ENCODE results near the gene COX6A1. TPM values are rescaled to one million over a fixed set of nuclear protein-coding genes. Genes with fewer than 3 reads are reported as not detected.

COX6A1 gene
- total and polyA plus RNA-seq, 2 of the 13 experiments (the other 11 are each of a cell fraction or from before 2014, with no cell fraction given): 542 to 673 TPM

GRCh38 chr12:120445911-120446843 lies 8.3 kb downstream of the COX6A1 start, which contains the start of the genes GATC and TRIAP1 (continued):
- TF ChIP-seq ZHX2 (IDR thresholded peaks at IDR 0.05; ENCODE audit: low read depth): peak; percentile 99
- TF ChIP-seq ZHX2 (CRISPR knock-in tag; IDR thresholded peaks at IDR 0.05; ENCODE audit: borderline replicate concordance): no peak
- TF ChIP-seq ZNF343 (CRISPR knock-in tag; IDR thresholded peaks at IDR 0.05): peak; percentile 88; the same call in 1 of the 2 replicates
- peak; percentile 82 for TF ChIP-seq ZNF768 (CRISPR knock-in tag; IDR thresholded peaks at IDR 0.05)
- TF ChIP-seq ZMYM4 (CRISPR knock-in tag; IDR thresholded peaks at IDR 0.05): peak; percentile 91
- peak; percentile 91; the same call in 1 of the 2 replicates for TF ChIP-seq ZZZ3 (CRISPR knock-in tag; IDR thresholded peaks at IDR 0.05; ENCODE audit: borderline replicate concordance)
- no peak for TF ChIP-seq ZFP36 (IDR thresholded peaks at IDR 0.05; ENCODE audit: borderline replicate concordance, low read depth, low read length, partially characterized antibody)
- TF ChIP-seq ZNF878 (CRISPR knock-in tag; IDR thresholded peaks at IDR 0.05): no peak
- peak; percentile 98 for TF ChIP-seq ZNF598 (CRISPR knock-in tag; IDR thresholded peaks at IDR 0.05; ENCODE audit: borderline replicate concordance)
- TF ChIP-seq GMEB2 (CRISPR knock-in tag; IDR thresholded peaks at IDR 0.05; ENCODE audit: low read depth): peak; percentile 87
- TF ChIP-seq SPEN (CRISPR knock-in tag; IDR thresholded peaks at IDR 0.05; ENCODE audit: low read depth): peak; percentile 98
- TF ChIP-seq GZF1 (CRISPR knock-in tag; IDR thresholded peaks at IDR 0.05): peak; percentile 35; the same call in 1 of the 2 replicates
- peak; percentile 76; the same call in 1 of the 2 replicates for TF ChIP-seq ZNF430 (CRISPR knock-in tag; IDR thresholded peaks at IDR 0.05)
- peak; percentile 58; the same call in 1 of the 2 replicates for TF ChIP-seq MXD1 (CRISPR knock-in tag; IDR thresholded peaks at IDR 0.05)
- peak; percentile 96 to 98 for TF ChIP-seq HMGXB4 (CRISPR knock-in tag; IDR thresholded peaks at IDR 0.05; ENCODE audit: borderline replicate concordance in 1 of 2, low read depth in 1 of 2)
- peak; percentile 35; the same call in 1 of the 2 replicates for TF ChIP-seq KLF9 (CRISPR knock-in tag; IDR thresholded peaks at IDR 0.05; ENCODE audit: low read depth)

Data from HepG2 (cell line).